SK-N-SH treated with all-trans-retinoic acid at 6 μM for 48 hours (cell line): ENCODE results near the gene TLCD3A.

Experiments used
- OSR1 ChIP-seq: fragments of 250-450 bp; sonication (Bioruptor Pico); IDR thresholded peaks from 2 replicates; pipeline ENCODE4 v1.8.0; 2022; ENCODE audit warnings: moderate library complexity, mild to moderate bottlenecking, inconsistent platforms
- RARB ChIP-seq: fragments of 250-450 bp; sonication (Bioruptor Pico); IDR thresholded peaks from 2 replicates; pipeline ENCODE4 v1.8.0; 2021; ENCODE audit warnings: mild to moderate bottlenecking, moderate library complexity
- SNAI2 ChIP-seq: fragments of 250-450 bp; sonication (Bioruptor Pico); IDR thresholded peaks from 2 replicates; pipeline ENCODE4 v1.5.0; 2020; ENCODE audit warnings: mild to moderate bottlenecking, moderate library complexity
- ZNF8 ChIP-seq: fragments of 450-650 bp; formaldehyde crosslinking; IDR thresholded peaks from 2 replicates; pipeline ENCODE4 v1.5.0; 2020; ENCODE audit warnings: mild to moderate bottlenecking, moderate library complexity
- TF ChIP-seq, protein P1 (sequence below): fragments of 250-450 bp; sonication (Bioruptor Pico); IDR thresholded peaks from 2 replicates; pipeline ENCODE4 v1.5.0; 2020; ENCODE audit warnings: mild to moderate bottlenecking, moderate library complexity
- TF ChIP-seq, protein P2 (sequence below): fragments of 250-450 bp; sonication (Bioruptor Pico); IDR thresholded peaks from 2 replicates; pipeline ENCODE4 v1.8.0; 2021; ENCODE audit warnings: low read depth, mild to moderate bottlenecking, moderate library complexity, borderline replicate concordance

DNA sequence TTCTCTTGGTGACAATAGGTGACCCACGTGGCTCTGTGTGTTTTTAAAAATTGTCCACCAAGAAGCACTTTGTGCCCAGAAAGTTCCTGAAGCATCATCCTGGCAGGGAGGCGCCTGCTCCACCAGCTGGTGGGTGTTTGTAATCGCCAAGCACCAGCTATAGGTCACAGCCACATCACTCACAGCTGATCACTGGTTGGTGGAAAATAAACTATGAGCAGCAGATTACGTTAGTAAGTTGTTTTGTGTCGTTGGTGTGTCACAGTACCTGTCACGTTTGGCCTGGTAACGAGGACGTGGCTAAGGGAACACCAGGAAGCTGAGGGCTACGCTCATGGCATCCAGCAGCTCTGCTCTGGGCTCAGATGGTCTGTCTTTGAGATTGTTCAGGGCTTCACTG lies 59.9 kb downstream of the TLCD3A start:
- TF ChIP-seq RARB (CRISPR knock-in tag) (no peak), ZNF8 (CRISPR knock-in tag) (no peak), OSR1 (CRISPR knock-in tag) (no peak), SNAI2 (CRISPR knock-in tag) (no peak)
- TF ChIP-seq, protein P1, sequence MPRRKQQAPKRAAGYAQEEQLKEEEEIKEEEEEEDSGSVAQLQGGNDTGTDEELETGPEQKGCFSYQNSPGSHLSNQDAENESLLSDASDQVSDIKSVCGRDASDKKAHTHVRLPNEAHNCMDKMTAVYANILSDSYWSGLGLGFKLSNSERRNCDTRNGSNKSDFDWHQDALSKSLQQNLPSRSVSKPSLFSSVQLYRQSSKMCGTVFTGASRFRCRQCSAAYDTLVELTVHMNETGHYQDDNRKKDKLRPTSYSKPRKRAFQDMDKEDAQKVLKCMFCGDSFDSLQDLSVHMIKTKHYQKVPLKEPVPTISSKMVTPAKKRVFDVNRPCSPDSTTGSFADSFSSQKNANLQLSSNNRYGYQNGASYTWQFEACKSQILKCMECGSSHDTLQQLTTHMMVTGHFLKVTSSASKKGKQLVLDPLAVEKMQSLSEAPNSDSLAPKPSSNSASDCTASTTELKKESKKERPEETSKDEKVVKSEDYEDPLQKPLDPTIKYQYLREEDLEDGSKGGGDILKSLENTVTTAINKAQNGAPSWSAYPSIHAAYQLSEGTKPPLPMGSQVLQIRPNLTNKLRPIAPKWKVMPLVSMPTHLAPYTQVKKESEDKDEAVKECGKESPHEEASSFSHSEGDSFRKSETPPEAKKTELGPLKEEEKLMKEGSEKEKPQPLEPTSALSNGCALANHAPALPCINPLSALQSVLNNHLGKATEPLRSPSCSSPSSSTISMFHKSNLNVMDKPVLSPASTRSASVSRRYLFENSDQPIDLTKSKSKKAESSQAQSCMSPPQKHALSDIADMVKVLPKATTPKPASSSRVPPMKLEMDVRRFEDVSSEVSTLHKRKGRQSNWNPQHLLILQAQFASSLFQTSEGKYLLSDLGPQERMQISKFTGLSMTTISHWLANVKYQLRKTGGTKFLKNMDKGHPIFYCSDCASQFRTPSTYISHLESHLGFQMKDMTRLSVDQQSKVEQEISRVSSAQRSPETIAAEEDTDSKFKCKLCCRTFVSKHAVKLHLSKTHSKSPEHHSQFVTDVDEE (CRISPR knock-in tag), result no peak
- TF ChIP-seq, protein P2, sequence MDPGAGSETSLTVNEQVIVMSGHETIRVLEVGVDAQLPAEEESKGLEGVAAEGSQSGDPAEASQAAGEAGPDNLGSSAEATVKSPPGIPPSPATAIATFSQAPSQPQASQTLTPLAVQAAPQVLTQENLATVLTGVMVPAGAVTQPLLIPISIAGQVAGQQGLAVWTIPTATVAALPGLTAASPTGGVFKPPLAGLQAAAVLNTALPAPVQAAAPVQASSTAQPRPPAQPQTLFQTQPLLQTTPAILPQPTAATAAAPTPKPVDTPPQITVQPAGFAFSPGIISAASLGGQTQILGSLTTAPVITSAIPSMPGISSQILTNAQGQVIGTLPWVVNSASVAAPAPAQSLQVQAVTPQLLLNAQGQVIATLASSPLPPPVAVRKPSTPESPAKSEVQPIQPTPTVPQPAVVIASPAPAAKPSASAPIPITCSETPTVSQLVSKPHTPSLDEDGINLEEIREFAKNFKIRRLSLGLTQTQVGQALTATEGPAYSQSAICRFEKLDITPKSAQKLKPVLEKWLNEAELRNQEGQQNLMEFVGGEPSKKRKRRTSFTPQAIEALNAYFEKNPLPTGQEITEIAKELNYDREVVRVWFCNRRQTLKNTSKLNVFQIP (CRISPR knock-in tag), result no peak
